ENCODE measurements around the gene ZDHHC7. TPM values are rescaled to one million over a fixed set of nuclear protein-coding genes. Genes with fewer than 3 reads are reported as not detected.

Gene ZDHHC7
- total RNA-seq, 1 donor from 2014 or later: 46.5 TPM

- H3K4me1 Mint-ChIP-seq (ENCODE audit: unreplicated experiment): peaks cover 7% of the 10 kb centered on the region
- H3K36me3 Mint-ChIP-seq (ENCODE audit: low read depth, unreplicated experiment): no peaks in the 10 kb centered on the region
- DNase-seq (ENCODE audit: low spot score): no peak
- no peaks in the 10 kb centered on the region for H3K27me3 Mint-ChIP-seq (ENCODE audit: unreplicated experiment)
- TF ChIP-seq CTCF (IDR thresholded peaks at IDR 0.05; ENCODE audit: unreplicated experiment): no peak
- H3K4me3 Mint-ChIP-seq (ENCODE audit: unreplicated experiment): no peak overlapping the region
- no peaks in the 10 kb centered on the region for H3K9me3 Mint-ChIP-seq (ENCODE audit: unreplicated experiment)
- H3K27ac Mint-ChIP-seq (ENCODE audit: unreplicated experiment): peak overlapping the region; percentile 36
These were observed 58.1 kb downstream of the ZDHHC7 start for GRCh38 chr16:84953190-84953746.

GRCh38 chr16:84952335-84953189 lies 58.8 kb downstream of the ZDHHC7 start:
- H3K4me1 Mint-ChIP-seq (ENCODE audit: unreplicated experiment): peaks cover 7% of the 10 kb centered on the region
- no peaks in the 10 kb centered on the region for H3K27me3 Mint-ChIP-seq (ENCODE audit: unreplicated experiment)
- no peaks in the 10 kb centered on the region for H3K36me3 Mint-ChIP-seq (ENCODE audit: low read depth, unreplicated experiment)
- peak; percentile 86 for DNase-seq (ENCODE audit: low spot score)
- H3K9me3 Mint-ChIP-seq (ENCODE audit: unreplicated experiment): no peaks in the 10 kb centered on the region
- TF ChIP-seq CTCF (IDR thresholded peaks at IDR 0.05; ENCODE audit: unreplicated experiment): peak; percentile 91
- peak overlapping the region; percentile 36 for H3K27ac Mint-ChIP-seq (ENCODE audit: unreplicated experiment)
- H3K4me3 Mint-ChIP-seq (ENCODE audit: unreplicated experiment): no peak overlapping the region

DNA sequence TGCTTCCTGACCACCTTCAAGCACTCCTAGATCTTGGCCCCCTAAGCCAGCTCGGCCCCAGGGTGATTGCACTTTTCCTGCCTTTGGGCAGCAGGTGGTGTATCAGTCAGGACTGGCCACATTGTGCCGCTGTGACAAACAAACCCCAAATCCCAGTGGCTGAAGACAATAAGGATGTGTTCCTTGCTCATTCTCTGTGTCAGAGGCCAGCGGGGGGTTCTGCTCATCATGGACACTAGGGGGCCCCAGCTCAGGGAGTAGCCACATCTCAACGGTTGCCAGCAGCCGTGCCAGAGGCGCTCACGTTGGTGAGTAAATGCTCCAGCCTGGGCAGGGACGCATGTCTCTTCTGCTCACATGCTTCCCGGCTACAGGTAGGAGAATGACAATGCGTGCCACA lies 60.4 kb downstream of the ZDHHC7 start:
- no peak for DNase-seq (ENCODE audit: low spot score)
- Mint-ChIP-seq H3K4me3 (ENCODE audit: unreplicated experiment) (no peak overlapping the region), H3K36me3 (ENCODE audit: low read depth, unreplicated experiment) (no peaks in the 10 kb centered on the region), H3K27ac (ENCODE audit: unreplicated experiment) (no peak overlapping the region), H3K27me3 (ENCODE audit: unreplicated experiment) (no peaks in the 10 kb centered on the region), H3K4me1 (ENCODE audit: unreplicated experiment) (peaks cover 7% of the 10 kb centered on the region), H3K9me3 (ENCODE audit: unreplicated experiment) (no peaks in the 10 kb centered on the region)
- peak; percentile 18 for TF ChIP-seq CTCF (IDR thresholded peaks at IDR 0.05; ENCODE audit: unreplicated experiment)

- H3K36me3 Mint-ChIP-seq (ENCODE audit: low read depth, unreplicated experiment): no peaks in the 10 kb centered on the region
- H3K4me1 Mint-ChIP-seq (ENCODE audit: unreplicated experiment): peaks cover 7% of the 10 kb centered on the region
- no peaks in the 10 kb centered on the region for H3K9me3 Mint-ChIP-seq (ENCODE audit: unreplicated experiment)
- no peak overlapping the region for H3K27ac Mint-ChIP-seq (ENCODE audit: unreplicated experiment)
- H3K4me3 Mint-ChIP-seq (ENCODE audit: unreplicated experiment): no peak overlapping the region
- TF ChIP-seq CTCF (IDR thresholded peaks at IDR 0.05; ENCODE audit: unreplicated experiment): no peak
- no peak for DNase-seq (ENCODE audit: low spot score)
- H3K27me3 Mint-ChIP-seq (ENCODE audit: unreplicated experiment): no peaks in the 10 kb centered on the region
These were observed 61.4 kb downstream of the ZDHHC7 start for GRCh38 chr16:84949772-84950436.

Data from endothelial cell (in vitro differentiated cells).